Caco-2 (cell line): ENCODE data around the gene FGD5. TPM values are rescaled to one million over a fixed set of nuclear protein-coding genes. Genes with fewer than 3 reads are reported as not detected.

Source experiments
- BruUV-seq: library from RNA; stranded (reverse); fragments of 400-500 nt; replicated peaks from 2 replicates; lab custom pipeline; 2021; lab: Mats Ljungman, UMichigan
- CTCF ChIA-PET: fragments of 300-600 bp; sonication (Branson Sonifier 250); formaldehyde crosslinking; loops from one replicate; lab custom pipeline; 2022; ENCODE audit warnings: antibody characterized with exemption; lab: Charles Lee
- POLR2A ChIA-PET: fragments of 300-600 bp; sonication (Branson Sonifier 250); formaldehyde crosslinking; loops from one replicate; lab custom pipeline; 2022; ENCODE audit warnings: antibody characterized with exemption; lab: Charles Lee
- DNase-seq, 2 experiments: peaks; one replicate each; pipeline versions ENCODE4 v3.0.0 to v3.0.0-alpha.2; 2020 to 2022
- H3K27me3 ChIP-seq: replicated peaks from 2 replicates; pipeline ENCODE4 v1.6.0; 2011; ENCODE audit warnings: low read length; ENCODE audit not compliant: control insufficient read depth, insufficient read depth
- H3K36me3 ChIP-seq: 2 replicates; pipeline ENCODE4 v1.5.1; 2011; ENCODE audit warnings: low read length; ENCODE audit not compliant: control insufficient read depth, insufficient read depth
- H3K4me1 ChIP-seq: fragments of 250-450 bp; sonication (Bioruptor Pico); 2 replicates; pipeline ENCODE4 v1.5.1; 2020; ENCODE audit warnings: mild to moderate bottlenecking
- H3K4me3 ChIP-seq: 2 replicates; pipeline ENCODE4 v1.5.1; 2011; ENCODE audit warnings: low read depth, mild to moderate bottlenecking, control low read depth, low read length
- H3K9me3 ChIP-seq: fragments of 250-450 bp; sonication (Bioruptor Pico); 2 replicates; pipeline ENCODE4 v1.5.1; 2020; ENCODE audit warnings: mild to moderate bottlenecking, moderate library complexity
- H3K27ac Mint-ChIP-seq: one replicate; pipeline ENCODE4 v1.8.0; 2022; ENCODE audit warnings: mixed read lengths; ENCODE audit not compliant: unreplicated experiment
- H3K27me3 Mint-ChIP-seq: one replicate; pipeline ENCODE4 v1.8.0; 2022; ENCODE audit warnings: mixed read lengths; ENCODE audit not compliant: insufficient read depth, unreplicated experiment
- H3K36me3 Mint-ChIP-seq: one replicate; pipeline ENCODE4 v1.8.0; 2022; ENCODE audit warnings: mild to moderate bottlenecking, mixed read lengths; ENCODE audit not compliant: insufficient read depth, unreplicated experiment
- H3K4me1 Mint-ChIP-seq: one replicate; pipeline ENCODE4 v1.8.0; 2022; ENCODE audit warnings: low read depth, mixed read lengths; ENCODE audit not compliant: unreplicated experiment
- H3K4me3 Mint-ChIP-seq: one replicate; pipeline ENCODE4 v1.8.0; 2022; ENCODE audit warnings: mild to moderate bottlenecking, moderate library complexity, mixed read lengths; ENCODE audit not compliant: unreplicated experiment
- H3K9me3 Mint-ChIP-seq: one replicate; pipeline ENCODE4 v1.8.0; 2022; ENCODE audit warnings: mixed read lengths; ENCODE audit not compliant: unreplicated experiment
- CTCF ChIP-seq, 2 experiments: fragments of 200-600 bp in 1 of 2; IDR thresholded peaks; 1 replicate in 1 of 2; 2 replicates in 1 of 2; pipeline versions ENCODE4 v1.5.1 to v1.8.0; 2011 to 2022; ENCODE audit warnings: antibody characterized with exemption in 1 of 2, control low read depth in 1 of 2, inconsistent platforms in 1 of 2, low read depth in 1 of 2, low read length in 1 of 2, mild to moderate bottlenecking in 1 of 2, moderate library complexity in 1 of 2; ENCODE audit not compliant: insufficient read depth in 1 of 2, severe bottlenecking in 1 of 2, unreplicated experiment in 1 of 2
- intact Hi-C: fragments of 100-400 bp; cut with micrococcal nuclease; formaldehyde crosslinking; loops from one replicate; pipeline ENCODE4 v1.10.0; 2022; ENCODE audit not compliant: unreplicated experiment
- total RNA-seq: library from RNA; stranded (reverse); gene quantifications from 2 replicates; pipeline ENCODE4 v1.2.3, GENCODE V29; 2022

The FGD5 gene
- total RNA-seq, 1 experiment from 2014 or later, result 0.25 TPM

- DNase-seq, result no peak
- Mint-ChIP-seq H3K4me1 (no peaks in the 10 kb centered on the region), H3K9me3 (no peaks in the 10 kb centered on the region), H3K27me3 (peaks cover 8% of the 10 kb centered on the region), H3K4me3 (no peak overlapping the region), H3K36me3 (no peaks in the 10 kb centered on the region), H3K27ac (no peak overlapping the region)
- no peaks in the 10 kb centered on the region for H3K9me3 ChIP-seq
- ChIA-PET CTCF (no interaction called here), POLR2A (no interaction called here)
- no peak overlapping the region for H3K4me3 ChIP-seq
- H3K4me1 ChIP-seq, result 0 out of 2 replicates have a peak, but pooled peaks cover 4% of the 10 kb centered on the region
- no TSS peak for BruUV-seq
- no peak for TF ChIP-seq CTCF (IDR thresholded peaks at IDR 0.05; ENCODE audit: insufficient read depth in 1 of 2, low read depth in 1 of 2, low read length in 1 of 2, severe bottlenecking in 1 of 2, unreplicated experiment in 1 of 2)
- H3K27me3 ChIP-seq, result no peaks in the 10 kb centered on the region; the same call in 1 of the 2 replicates
- intact Hi-C loops, result no loop called here
- H3K36me3 ChIP-seq, result no peaks in the 10 kb centered on the region
Observed at GRCh38 chr3:14848906-14849305, 30.1 kb downstream of the FGD5 start.

- Histone ChIP-seq H3K4me1 (0 out of 2 replicates have a peak, but pooled peaks cover 4% of the 10 kb centered on the region), H3K27me3 (no peaks in the 10 kb centered on the region; the same call in 1 of the 2 replicates), H3K9me3 (no peaks in the 10 kb centered on the region), H3K36me3 (no peaks in the 10 kb centered on the region), H3K4me3 (no peak overlapping the region)
- H3K27ac Mint-ChIP-seq, result no peak overlapping the region
- H3K4me3 Mint-ChIP-seq, result no peak overlapping the region
- peaks cover 7% of the 10 kb centered on the region for H3K27me3 Mint-ChIP-seq
- intact Hi-C loops, result no loop called here
- no peak for TF ChIP-seq CTCF (IDR thresholded peaks at IDR 0.05; ENCODE audit: insufficient read depth in 1 of 2, low read depth in 1 of 2, low read length in 1 of 2, severe bottlenecking in 1 of 2, unreplicated experiment in 1 of 2)
- ChIA-PET POLR2A (no interaction called here), CTCF (interaction anchor here (0.6 kb wide), 1 partner anchor 65 kb away, joined by 4 read pairs; no protein-coding TSS in a partner anchor)
- H3K36me3 Mint-ChIP-seq, result no peaks in the 10 kb centered on the region
- no peaks in the 10 kb centered on the region for H3K4me1 Mint-ChIP-seq
- H3K9me3 Mint-ChIP-seq, result no peaks in the 10 kb centered on the region
- BruUV-seq, result no TSS peak
- no peak for DNase-seq
Observed at GRCh38 chr3:14849638-14850230, 31.0 kb downstream of the FGD5 start.

GRCh38 chr3:14852058-14852594 is 33.4 kb downstream of the FGD5 start:
- ChIA-PET CTCF (no interaction called here), POLR2A (no interaction called here)
- DNase-seq, result no peak
- Histone ChIP-seq H3K36me3 (no peaks in the 10 kb centered on the region), H3K9me3 (peaks cover 4% of the 10 kb centered on the region; the same call in 1 of the 2 replicates), H3K4me3 (no peak overlapping the region), H3K27me3 (no peaks in the 10 kb centered on the region; the same call in 1 of the 2 replicates), H3K4me1 (0 out of 2 replicates have a peak, but pooled peaks cover 4% of the 10 kb centered on the region)
- TF ChIP-seq CTCF (IDR thresholded peaks at IDR 0.05; ENCODE audit: insufficient read depth in 1 of 2, low read depth in 1 of 2, low read length in 1 of 2, severe bottlenecking in 1 of 2, unreplicated experiment in 1 of 2), result no peak
- H3K27me3 Mint-ChIP-seq, result peaks cover 8% of the 10 kb centered on the region
- BruUV-seq, result no TSS peak
- H3K9me3 Mint-ChIP-seq, result no peaks in the 10 kb centered on the region
- H3K36me3 Mint-ChIP-seq, result no peaks in the 10 kb centered on the region
- H3K27ac Mint-ChIP-seq, result no peak overlapping the region
- H3K4me1 Mint-ChIP-seq, result no peaks in the 10 kb centered on the region
- intact Hi-C loops, result no loop called here
- H3K4me3 Mint-ChIP-seq, result no peak overlapping the region
